Activated CD4-positive, alpha-beta T cell treated with anti-CD3 and anti-CD28 coated beads, Interleukin-2, amount 10 ng/mL, durations not matched to agents 24 days and 14 days (primary cell): ENCODE measurements around the gene SKAP1. TPM values are rescaled to one million over a fixed set of nuclear protein-coding genes. Genes with fewer than 3 reads are reported as not detected.
A peak's percentile ranks its signal among the peaks of the same experiment; 100 is the strongest.
"Not testable (repeated sequence)": the region's sequence is repeated elsewhere in the genome, so short reads cannot be mapped to it uniquely, and the experiment has no call there.

ENCODE experiments used
- DNase-seq: peaks from one replicate; pipeline ENCODE4 v3.0.0; 2022
- H3K27ac Mint-ChIP-seq: one replicate; pipeline ENCODE4 v1.8.0; 2022; ENCODE audit warnings: mild to moderate bottlenecking, mixed read lengths
- H3K27me3 Mint-ChIP-seq: one replicate; pipeline ENCODE4 v1.8.0; 2022; ENCODE audit warnings: mixed read lengths
- H3K36me3 Mint-ChIP-seq: one replicate; pipeline ENCODE4 v1.8.0; 2022; ENCODE audit warnings: low read depth, mild to moderate bottlenecking, mixed read lengths
- H3K4me1 Mint-ChIP-seq: one replicate; pipeline ENCODE4 v1.8.0; 2021; ENCODE audit warnings: mixed read lengths
- H3K4me3 Mint-ChIP-seq: one replicate; pipeline ENCODE4 v1.8.0; 2022; ENCODE audit warnings: mild to moderate bottlenecking, moderate library complexity, mixed read lengths
- H3K9me3 Mint-ChIP-seq: one replicate; pipeline ENCODE4 v1.8.0; 2021; ENCODE audit warnings: mixed read lengths
- intact Hi-C: fragments of 100-400 bp; cut with micrococcal nuclease; formaldehyde crosslinking; loops from one replicate; pipeline ENCODE4 v1.15.1; 2023
- total RNA-seq: library from RNA; stranded (reverse); gene quantifications from 2 replicates; pipeline ENCODE4 v1.2.3, GENCODE V29; 2022

SKAP1 gene
- total RNA-seq, 1 donor from 2014 or later = 59.3 TPM

DNA sequence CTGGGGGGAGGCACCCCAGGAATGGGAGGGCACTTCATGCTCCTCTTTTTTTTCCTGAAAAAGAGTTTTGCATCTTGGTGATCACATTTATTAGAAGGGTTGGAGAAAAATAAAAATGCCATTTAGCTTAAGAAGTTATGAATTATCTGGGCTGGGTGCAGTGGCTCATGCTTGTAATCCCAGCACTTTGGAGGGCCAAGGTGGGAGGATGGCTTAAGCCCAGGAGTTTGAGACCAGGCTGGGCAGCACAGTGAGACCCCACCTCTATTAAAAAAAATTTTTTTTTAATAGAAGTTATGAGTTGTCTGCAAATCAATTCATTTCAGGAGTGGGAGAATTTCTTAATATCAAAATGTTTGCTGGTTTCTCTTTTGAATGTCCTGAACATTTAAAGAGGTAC lies 219.0 kb downstream of the SKAP1 start:
- intact Hi-C loops = no loop called here
- Mint-ChIP-seq H3K27ac (no peak overlapping the region), H3K4me1 (no peaks in the 10 kb centered on the region), H3K4me3 (no peak overlapping the region), H3K9me3 (no peaks in the 10 kb centered on the region), H3K36me3 (peaks cover 9% of the 10 kb centered on the region), H3K27me3 (no peaks in the 10 kb centered on the region)
- DNase-seq = no peak

DNA sequence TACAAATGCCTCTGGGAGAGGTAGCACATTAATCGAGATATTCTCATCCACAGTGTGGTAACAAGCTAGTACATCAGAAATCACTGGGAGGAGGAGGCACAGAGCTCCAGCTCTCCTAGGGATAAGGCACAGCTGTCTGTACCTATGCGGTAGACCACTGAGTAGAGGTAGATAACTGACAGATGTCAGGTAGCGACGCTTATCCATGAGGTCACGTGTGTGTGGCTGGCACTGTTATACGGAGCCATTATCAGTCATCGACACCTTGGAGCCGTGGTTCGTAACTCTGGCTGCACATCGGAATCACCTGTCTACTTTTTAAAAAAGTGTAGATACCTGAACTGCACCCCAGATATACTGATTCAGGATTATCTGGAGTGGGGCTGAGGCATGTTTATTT lies 220.0 kb downstream of the SKAP1 start:
- no peaks in the 10 kb centered on the region for H3K9me3 Mint-ChIP-seq
- peaks cover 16% of the 10 kb centered on the region for H3K36me3 Mint-ChIP-seq
- no peak overlapping the region for H3K27ac Mint-ChIP-seq
- H3K4me3 Mint-ChIP-seq = no peak overlapping the region
- intact Hi-C loops = no loop called here
- no peak for DNase-seq
- no peaks in the 10 kb centered on the region for H3K27me3 Mint-ChIP-seq
- peaks cover 2% of the 10 kb centered on the region for H3K4me1 Mint-ChIP-seq

- Mint-ChIP-seq H3K4me3 (no peak overlapping the region), H3K27ac (no peak overlapping the region), H3K9me3 (no peaks in the 10 kb centered on the region), H3K4me1 (peaks cover 2% of the 10 kb centered on the region), H3K36me3 (peaks cover 16% of the 10 kb centered on the region), H3K27me3 (no peaks in the 10 kb centered on the region)
- no peak for DNase-seq
- intact Hi-C loops = no loop called here
Measured at GRCh38 chr17:48207776-48208544, 222.1 kb downstream of the SKAP1 start.

DNA sequence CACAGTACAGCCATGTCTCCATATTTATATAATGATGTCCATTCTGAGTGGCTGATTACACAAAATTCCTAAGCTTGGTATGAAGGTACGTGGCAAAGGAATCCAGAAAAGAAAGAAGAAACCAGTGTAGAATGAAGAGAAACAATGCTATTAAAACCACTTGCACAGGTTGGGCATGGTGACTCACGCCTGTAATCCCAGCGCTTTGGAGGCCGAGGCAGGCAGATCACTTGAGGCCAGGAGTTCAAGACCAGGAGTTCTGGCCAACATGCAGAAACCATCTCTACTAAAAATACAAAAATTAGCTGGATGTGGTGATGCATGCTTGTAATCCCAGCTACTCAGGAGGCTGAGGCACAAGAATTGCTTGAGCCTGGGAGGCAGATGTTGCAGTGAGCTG lies 223.0 kb downstream of the SKAP1 start:
- H3K27ac Mint-ChIP-seq, H3K27me3 Mint-ChIP-seq, DNase-seq, H3K4me1 Mint-ChIP-seq, H3K4me3 Mint-ChIP-seq, H3K9me3 Mint-ChIP-seq, intact Hi-C loops: not testable (repeated sequence)
- H3K36me3 Mint-ChIP-seq = peaks cover 13% of the 10 kb centered on the region

DNA sequence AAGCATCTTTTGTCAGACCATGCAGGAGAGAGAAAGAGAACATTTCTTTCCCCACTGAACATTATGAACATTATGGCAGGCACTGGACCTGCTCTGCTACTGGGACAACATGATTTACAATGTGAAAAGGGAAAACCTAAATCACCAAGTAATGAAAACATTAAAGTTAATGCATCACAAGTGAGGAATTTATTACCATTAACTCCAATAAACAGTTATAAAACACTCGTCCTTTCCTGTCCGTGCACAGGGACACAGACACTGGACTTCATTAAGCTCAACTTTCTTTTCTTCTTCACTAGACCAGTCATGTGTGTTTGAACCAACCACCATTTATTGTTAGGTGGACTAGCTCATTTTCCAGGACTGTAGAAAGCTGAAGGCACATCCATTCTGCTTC lies 227.1 kb downstream of the SKAP1 start:
- peaks cover 12% of the 10 kb centered on the region for H3K4me1 Mint-ChIP-seq
- no peaks in the 10 kb centered on the region for H3K9me3 Mint-ChIP-seq
- intact Hi-C loops = no loop called here
- DNase-seq = no peak
- H3K27ac Mint-ChIP-seq = no peak overlapping the region
- H3K4me3 Mint-ChIP-seq = no peak overlapping the region
- peaks cover 14% of the 10 kb centered on the region for H3K36me3 Mint-ChIP-seq
- no peaks in the 10 kb centered on the region for H3K27me3 Mint-ChIP-seq

- intact Hi-C loops = no loop called here
- H3K27ac Mint-ChIP-seq = no peak overlapping the region
- peaks cover 28% of the 10 kb centered on the region for H3K4me1 Mint-ChIP-seq
- H3K36me3 Mint-ChIP-seq = peaks cover 29% of the 10 kb centered on the region
- H3K9me3 Mint-ChIP-seq = no peaks in the 10 kb centered on the region
- H3K27me3 Mint-ChIP-seq = no peaks in the 10 kb centered on the region
- no peak for DNase-seq
- no peak overlapping the region for H3K4me3 Mint-ChIP-seq
Measured at GRCh38 chr17:48198950-48199541, 231.0 kb downstream of the SKAP1 start.

DNA sequence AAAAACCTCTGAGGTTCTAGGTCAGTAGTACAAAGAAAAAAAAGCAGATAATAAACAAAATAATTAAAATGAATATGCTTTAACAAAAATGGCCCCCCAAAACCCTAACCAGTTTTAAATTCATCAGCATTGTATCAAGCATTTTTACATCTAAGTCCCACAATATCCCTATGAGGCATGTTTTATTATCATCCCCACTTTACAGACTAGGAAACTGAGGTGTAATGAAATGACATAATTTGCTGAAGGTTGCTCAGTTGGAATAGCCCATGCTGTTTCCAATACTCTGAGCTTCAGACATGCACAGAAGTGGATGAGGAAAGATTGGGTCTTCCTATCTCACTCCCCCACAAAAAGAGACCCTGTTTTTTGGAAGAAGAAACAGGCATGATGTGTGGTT lies 234.1 kb downstream of the SKAP1 start:
- H3K4me1 Mint-ChIP-seq = peaks cover 44% of the 10 kb centered on the region
- no peak for DNase-seq
- H3K9me3 Mint-ChIP-seq = no peaks in the 10 kb centered on the region
- no peak overlapping the region for H3K4me3 Mint-ChIP-seq
- intact Hi-C loops = no loop called here
- no peaks in the 10 kb centered on the region for H3K27me3 Mint-ChIP-seq
- peaks cover 49% of the 10 kb centered on the region for H3K36me3 Mint-ChIP-seq
- H3K27ac Mint-ChIP-seq = no peak overlapping the region

GRCh38 chr17:48194097-48194550 lies 235.9 kb downstream of the SKAP1 start:
- Mint-ChIP-seq H3K4me1 (peaks cover 38% of the 10 kb centered on the region), H3K36me3 (peaks cover 49% of the 10 kb centered on the region), H3K27me3 (no peaks in the 10 kb centered on the region), H3K27ac (peak overlapping the region; percentile 5), H3K9me3 (no peaks in the 10 kb centered on the region), H3K4me3 (peak overlapping the region; percentile 63)
- DNase-seq = peak; percentile 64
- intact Hi-C loops = no loop called here

GRCh38 chr17:48192321-48192731 lies 237.7 kb downstream of the SKAP1 start:
- Mint-ChIP-seq H3K27ac (no peak overlapping the region), H3K27me3 (no peaks in the 10 kb centered on the region), H3K9me3 (no peaks in the 10 kb centered on the region), H3K36me3 (peaks cover 60% of the 10 kb centered on the region), H3K4me3 (no peak overlapping the region), H3K4me1 (peaks cover 34% of the 10 kb centered on the region)
- no peak for DNase-seq
- intact Hi-C loops = no loop called here

GRCh38 chr17:48191362-48191761 lies 238.7 kb downstream of the SKAP1 start:
- H3K4me1 Mint-ChIP-seq = peaks cover 34% of the 10 kb centered on the region
- H3K4me3 Mint-ChIP-seq = no peak overlapping the region
- H3K9me3 Mint-ChIP-seq = no peaks in the 10 kb centered on the region

DNA sequence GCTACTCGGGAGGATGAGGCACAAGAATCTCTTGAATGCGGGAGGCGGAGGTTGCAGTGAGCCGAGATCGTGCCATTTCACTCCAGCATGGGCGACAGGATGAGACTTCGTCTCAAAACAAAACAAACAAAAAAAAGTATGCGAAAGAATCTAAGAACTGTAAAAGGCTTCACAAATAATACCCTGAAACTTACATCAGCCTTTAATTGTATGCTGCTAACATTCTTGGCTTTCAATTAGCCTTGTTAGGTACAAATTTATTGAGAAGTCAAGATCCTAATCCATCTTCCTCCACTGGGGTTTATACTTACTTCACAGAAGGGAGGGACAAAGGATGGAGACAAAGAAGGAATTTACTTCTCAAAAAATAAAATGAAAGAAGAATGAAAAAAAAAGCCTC lies 239.1 kb downstream of the SKAP1 start:
- Mint-ChIP-seq H3K27me3 (no peaks in the 10 kb centered on the region), H3K9me3 (no peaks in the 10 kb centered on the region), H3K4me3 (no peak overlapping the region), H3K27ac (no peak overlapping the region), H3K4me1 (peaks cover 33% of the 10 kb centered on the region), H3K36me3 (peaks cover 64% of the 10 kb centered on the region)
- DNase-seq = no peak
- intact Hi-C loops = no loop called here

More at GRCh38 chr17:48191362-48191761, 238.7 kb downstream of the SKAP1 start:
- peaks cover 61% of the 10 kb centered on the region for H3K36me3 Mint-ChIP-seq
- no peak overlapping the region for H3K27ac Mint-ChIP-seq
- intact Hi-C loops = no loop called here
- no peak for DNase-seq
- H3K27me3 Mint-ChIP-seq = no peaks in the 10 kb centered on the region

DNA sequence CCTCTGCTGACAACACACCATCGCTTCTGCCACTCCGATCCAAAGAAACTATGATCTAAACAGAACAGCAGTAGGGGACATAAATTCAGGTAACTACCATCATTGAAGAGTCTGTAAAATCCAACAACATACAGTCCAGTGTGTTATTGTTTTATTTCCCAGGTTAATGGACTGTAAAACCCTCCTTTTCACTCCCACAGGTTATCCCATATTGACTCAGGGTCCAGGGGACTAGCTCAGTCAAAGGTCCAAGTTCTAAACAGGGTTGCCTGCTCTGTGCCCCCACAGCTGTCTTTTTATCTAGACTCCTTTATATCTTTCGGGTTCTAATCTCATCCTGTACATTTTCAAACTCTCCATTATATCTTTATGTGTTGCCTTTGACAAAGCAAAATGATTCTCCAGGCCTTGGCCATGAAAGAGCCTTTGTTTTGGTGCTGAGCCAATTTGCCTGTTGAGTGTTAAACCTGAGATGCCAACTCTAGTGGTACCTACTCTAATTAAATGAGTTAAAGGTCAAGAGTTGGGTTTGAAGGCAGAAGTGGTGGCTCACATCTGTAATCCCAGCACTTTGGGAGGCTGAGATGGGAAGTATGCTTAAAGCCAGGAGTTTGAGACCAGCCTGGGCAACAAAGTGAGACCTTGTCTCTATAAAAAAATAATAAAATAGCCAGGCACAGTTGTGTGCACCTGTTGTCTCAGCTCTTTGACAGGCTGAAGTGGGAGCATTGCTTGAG lies 242.0 kb downstream of the SKAP1 start:
- Mint-ChIP-seq H3K4me1 (peaks cover 8% of the 10 kb centered on the region), H3K4me3 (no peak overlapping the region), H3K27me3 (no peaks in the 10 kb centered on the region), H3K9me3 (no peaks in the 10 kb centered on the region), H3K36me3 (peaks cover 64% of the 10 kb centered on the region), H3K27ac (no peak overlapping the region)
- intact Hi-C loops = no loop called here
- no peak for DNase-seq

- H3K27ac Mint-ChIP-seq, H3K4me3 Mint-ChIP-seq, H3K9me3 Mint-ChIP-seq, H3K27me3 Mint-ChIP-seq, H3K4me1 Mint-ChIP-seq, intact Hi-C loops, DNase-seq: not testable (repeated sequence)
- H3K36me3 Mint-ChIP-seq = peaks cover 62% of the 10 kb centered on the region
Measured at GRCh38 chr17:48186317-48186716, 243.7 kb downstream of the SKAP1 start.

DNA sequence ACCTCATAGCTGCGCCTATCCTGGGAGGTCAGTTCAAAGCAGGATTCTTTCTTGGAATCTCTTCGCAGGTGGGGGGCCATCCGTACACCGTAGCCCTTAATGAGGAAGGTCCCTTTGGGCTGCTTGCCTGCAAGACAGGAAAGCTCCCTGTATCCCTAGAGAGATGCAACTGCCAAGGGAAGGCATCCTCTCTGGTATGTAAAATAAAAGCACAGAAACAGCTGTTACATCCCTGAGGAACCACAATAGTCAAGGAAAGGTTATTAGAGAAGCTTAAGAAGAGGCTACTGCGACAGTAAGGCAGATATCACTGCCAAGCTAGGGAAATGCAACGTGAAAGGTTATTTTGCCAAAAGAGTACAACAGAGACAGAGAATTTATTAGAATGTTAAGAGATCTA lies 245.3 kb downstream of the SKAP1 start:
- Mint-ChIP-seq H3K4me1 (peaks cover 9% of the 10 kb centered on the region), H3K9me3 (no peaks in the 10 kb centered on the region), H3K27ac (no peak overlapping the region), H3K36me3 (peaks cover 71% of the 10 kb centered on the region), H3K27me3 (no peaks in the 10 kb centered on the region), H3K4me3 (no peak overlapping the region)
- intact Hi-C loops = no loop called here
- no peak for DNase-seq
